ENCODE measurements around the gene THAP2. TPM values are rescaled to one million over a fixed set of nuclear protein-coding genes. Genes with fewer than 3 reads are reported as not detected.

THAP2 gene
- total RNA-seq, 1 donor from 2014 or later: 10.8 TPM

DNA sequence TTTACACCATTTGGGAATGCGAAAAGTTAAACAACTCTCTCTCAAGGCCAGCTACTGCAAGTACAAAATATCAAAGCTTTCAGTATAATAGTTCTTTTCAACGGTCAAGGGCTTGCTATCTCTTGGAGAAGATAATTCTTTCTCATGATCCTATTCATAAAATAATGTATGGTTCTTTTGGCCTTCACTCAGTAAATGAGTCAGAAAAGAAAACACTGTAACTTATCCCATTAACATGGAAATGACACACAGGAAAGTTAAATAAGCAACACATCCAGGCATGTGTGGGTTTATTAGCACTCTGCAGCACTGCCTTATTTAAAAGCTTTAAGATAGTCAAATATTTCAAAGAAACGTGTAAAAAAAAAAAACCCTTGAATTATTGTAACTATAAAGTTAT, 37.3 kb upstream of the THAP2 start:
- CTCF ChIA-PET: interaction anchor here (1.0 to 3.3 kb wide), 6 partner anchors 9 to 120 kb away, joined by 3 to 14 read pairs (median 4); no protein-coding TSS in a partner anchor
- ATAC-seq (ENCODE audit: low read depth): no peak
- intact Hi-C loops (cut with micrococcal nuclease): loop anchor here (2.0 to 5.0 kb wide), 3 partner anchors 14 to 36 kb away; partner anchors contain the start of genes THAP2 and ZFC3H1
- H3K9me3 Mint-ChIP-seq: no peaks in the 10 kb centered on the region
- no peak overlapping the region for H3K4me3 Mint-ChIP-seq
- TF ChIP-seq, protein P1, sequence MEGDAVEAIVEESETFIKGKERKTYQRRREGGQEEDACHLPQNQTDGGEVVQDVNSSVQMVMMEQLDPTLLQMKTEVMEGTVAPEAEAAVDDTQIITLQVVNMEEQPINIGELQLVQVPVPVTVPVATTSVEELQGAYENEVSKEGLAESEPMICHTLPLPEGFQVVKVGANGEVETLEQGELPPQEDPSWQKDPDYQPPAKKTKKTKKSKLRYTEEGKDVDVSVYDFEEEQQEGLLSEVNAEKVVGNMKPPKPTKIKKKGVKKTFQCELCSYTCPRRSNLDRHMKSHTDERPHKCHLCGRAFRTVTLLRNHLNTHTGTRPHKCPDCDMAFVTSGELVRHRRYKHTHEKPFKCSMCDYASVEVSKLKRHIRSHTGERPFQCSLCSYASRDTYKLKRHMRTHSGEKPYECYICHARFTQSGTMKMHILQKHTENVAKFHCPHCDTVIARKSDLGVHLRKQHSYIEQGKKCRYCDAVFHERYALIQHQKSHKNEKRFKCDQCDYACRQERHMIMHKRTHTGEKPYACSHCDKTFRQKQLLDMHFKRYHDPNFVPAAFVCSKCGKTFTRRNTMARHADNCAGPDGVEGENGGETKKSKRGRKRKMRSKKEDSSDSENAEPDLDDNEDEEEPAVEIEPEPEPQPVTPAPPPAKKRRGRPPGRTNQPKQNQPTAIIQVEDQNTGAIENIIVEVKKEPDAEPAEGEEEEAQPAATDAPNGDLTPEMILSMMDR (IDR thresholded peaks at IDR 0.05): no peak
- peaks cover 85% of the 10 kb centered on the region for H3K36me3 Mint-ChIP-seq (ENCODE audit: low read depth)
- H3K4me1 Mint-ChIP-seq: peaks cover 17% of the 10 kb centered on the region
- no peak for DNase-seq
- H3K27me3 Mint-ChIP-seq: no peaks in the 10 kb centered on the region
- POLR2A ChIA-PET: interaction anchor here (1.9 kb wide), 1 partner anchor 37 kb away, joined by 6 read pairs; the partner anchor contains the start of genes THAP2 and ZFC3H1
- no peak overlapping the region for H3K27ac Mint-ChIP-seq

DNA sequence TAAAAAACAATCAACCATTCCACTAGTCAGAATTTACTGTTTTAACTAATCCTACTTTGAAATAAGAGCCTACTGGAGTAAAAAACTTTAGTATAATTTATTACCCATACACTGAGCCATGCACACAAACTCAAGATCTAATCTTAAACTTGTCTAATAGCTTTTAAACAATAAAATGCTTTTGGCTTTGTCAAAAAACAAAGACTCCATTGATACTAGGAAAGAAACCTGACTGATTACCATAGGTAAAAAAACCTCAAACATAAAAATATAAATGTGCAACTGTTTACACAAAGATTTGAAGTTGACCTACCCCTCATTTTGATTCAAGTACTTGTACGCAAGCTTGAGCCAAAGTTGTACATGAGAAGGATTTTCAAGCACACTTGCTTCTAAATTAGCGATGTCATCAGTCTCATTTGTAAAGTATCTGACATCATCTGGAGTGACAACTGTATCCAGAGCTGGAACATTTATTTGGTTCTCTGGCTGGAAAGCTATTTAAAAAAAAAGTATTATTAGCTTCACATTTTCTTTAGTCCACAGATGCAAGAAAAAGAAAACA, 36.6 kb upstream of the THAP2 start:
- ATAC-seq (ENCODE audit: low read depth) (no peak), DNase-seq (no peak)
- Mint-ChIP-seq H3K27me3 (no peaks in the 10 kb centered on the region), H3K27ac (no peak overlapping the region), H3K4me3 (no peak overlapping the region), H3K4me1 (peaks cover 14% of the 10 kb centered on the region), H3K9me3 (no peaks in the 10 kb centered on the region), H3K36me3 (ENCODE audit: low read depth) (peaks cover 85% of the 10 kb centered on the region)
- intact Hi-C loops (cut with micrococcal nuclease): loop anchor here (2.0 to 5.0 kb wide), 3 partner anchors 15 to 35 kb away; partner anchors contain the start of genes THAP2 and ZFC3H1
- CTCF ChIA-PET: interaction anchor here (1.2 to 3.3 kb wide), 3 partner anchors 9 to 119 kb away, joined by 3 to 14 read pairs (median 12); no protein-coding TSS in a partner anchor
- POLR2A ChIA-PET: interaction anchor here (0.8 kb wide), 1 partner anchor 120 kb away, joined by 3 read pairs; no protein-coding TSS in a partner anchor
- TF ChIP-seq, protein P1 (IDR thresholded peaks at IDR 0.05): no peak

DNA sequence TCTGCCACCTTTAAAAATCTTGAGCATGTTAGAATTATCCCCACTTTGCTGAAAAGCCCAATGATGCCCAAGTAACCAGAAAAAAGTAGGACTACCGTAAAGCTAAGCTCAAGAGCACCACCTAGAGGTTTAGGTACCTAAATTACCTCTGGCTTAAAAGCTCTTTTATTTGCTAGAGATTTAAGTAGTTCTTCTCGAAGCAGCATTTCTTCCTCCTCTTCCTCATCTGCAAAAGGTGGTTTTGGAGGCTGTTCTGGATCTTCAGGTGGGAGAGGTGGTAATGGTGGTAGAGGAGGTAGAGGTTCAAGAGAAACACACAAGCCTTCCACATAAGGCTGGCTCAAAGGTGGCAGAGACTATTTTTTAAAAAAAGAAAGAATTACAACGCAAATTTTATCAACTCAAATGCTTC, 27.4 kb upstream of the THAP2 start:
- DNase-seq (no peak), ATAC-seq (ENCODE audit: low read depth) (peak; percentile 57)
- Mint-ChIP-seq H3K4me1 (peaks cover 5% of the 10 kb centered on the region), H3K36me3 (ENCODE audit: low read depth) (peaks cover 86% of the 10 kb centered on the region), H3K9me3 (no peaks in the 10 kb centered on the region), H3K4me3 (no peak overlapping the region), H3K27me3 (no peaks in the 10 kb centered on the region), H3K27ac (peak overlapping the region; percentile 19)
- CTCF ChIA-PET: interaction anchor here (0.9 to 10.7 kb wide), 20 partner anchors 9 to 221 kb away, joined by 3 to 132 read pairs (median 5); partner anchors contain the start of genes RAB21, THAP2, TMEM19 and ZFC3H1
- intact Hi-C loops (cut with micrococcal nuclease): loop anchor here (1.0 to 10.0 kb wide), 4 partner anchors 26 to 221 kb away; partner anchors contain the start of gene ZFC3H1
- TF ChIP-seq, protein P1 (IDR thresholded peaks at IDR 0.05): peak; percentile 66
- POLR2A ChIA-PET: interaction anchor here (0.9 to 1.8 kb wide), 4 partner anchors 26 to 115 kb away, joined by 3 to 9 read pairs (median 6); partner anchors contain the start of gene ZFC3H1

DNA sequence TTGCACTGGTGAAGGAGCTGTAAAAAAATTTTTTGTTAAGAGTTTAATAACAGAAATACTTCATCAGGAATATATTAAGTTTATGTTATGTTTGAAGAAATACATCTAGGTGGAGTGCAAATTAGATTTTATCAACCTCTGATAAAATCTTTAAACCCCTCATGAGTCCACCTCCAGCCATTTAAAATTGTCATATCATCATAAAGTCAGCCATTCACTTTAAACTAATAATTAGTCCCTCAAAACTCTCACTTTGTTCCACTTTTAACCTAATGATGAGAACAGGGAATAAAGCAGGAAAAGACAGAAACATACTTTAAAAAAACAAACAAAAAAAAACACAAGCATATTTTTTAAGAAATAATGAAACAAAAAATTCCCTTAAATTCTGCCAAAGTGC, 25.6 kb upstream of the THAP2 start:
- CTCF ChIA-PET: interaction anchor here (0.7 to 10.7 kb wide), 3 partner anchors 13 to 109 kb away, joined by 3 to 132 read pairs (median 3); no protein-coding TSS in a partner anchor
- no peaks in the 10 kb centered on the region for H3K9me3 Mint-ChIP-seq
- POLR2A ChIA-PET: interaction anchor here (0.6 kb wide), 1 partner anchor 60 kb away, joined by 6 read pairs; no protein-coding TSS in a partner anchor

More for the DNA sequence above, 25.6 kb upstream of the THAP2 start:
- TF ChIP-seq, protein P1 (IDR thresholded peaks at IDR 0.05): no peak
- intact Hi-C loops (cut with micrococcal nuclease): loop anchor here (10.0 kb wide), 1 partner anchor 206 kb away; no protein-coding TSS in a partner anchor
- peaks cover 83% of the 10 kb centered on the region for H3K36me3 Mint-ChIP-seq (ENCODE audit: low read depth)
- ATAC-seq (ENCODE audit: low read depth) (no peak), DNase-seq (no peak)
- no peak overlapping the region for H3K4me3 Mint-ChIP-seq
- H3K27me3 Mint-ChIP-seq: no peaks in the 10 kb centered on the region
- H3K27ac Mint-ChIP-seq: no peak overlapping the region
- peaks cover 8% of the 10 kb centered on the region for H3K4me1 Mint-ChIP-seq
